ENCODE measurements around the gene AFF2. TPM values are rescaled to one million over a fixed set of nuclear protein-coding genes. Genes with fewer than 3 reads are reported as not detected.

The AFF2 gene
- polyA plus RNA-seq, 1 of the 3 experiments (the other 2 are of a cell fraction), result not detected

DNA sequence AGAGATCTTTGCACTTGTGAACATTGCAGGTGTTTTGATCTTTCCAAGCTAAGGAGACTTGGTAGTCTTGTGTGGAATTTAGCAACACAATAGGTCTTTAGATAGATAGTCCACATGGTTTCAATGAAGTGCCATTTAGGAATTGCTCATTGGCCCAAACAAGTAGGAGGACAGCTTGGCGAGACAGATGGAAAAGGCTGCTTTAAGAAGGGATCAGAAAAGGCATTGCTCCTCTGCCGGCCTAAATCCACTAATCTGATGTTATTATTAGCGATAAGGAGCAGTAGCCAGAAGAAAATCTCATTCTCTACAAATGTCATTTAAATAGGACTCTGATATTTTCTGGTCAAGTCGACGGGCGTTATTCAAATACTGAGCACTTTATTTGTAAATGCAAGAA, 99.7 kb downstream of the AFF2 start:
- Histone ChIP-seq H3K36me3 (replicated peaks in 1 of 2; ENCODE audit: control insufficient read depth in 1 of 2, insufficient read depth in 2 of 2, low read length in 1 of 2) (no peaks in the 10 kb centered on the region), H3K9ac (no peak overlapping the region), H3K4me1 (ENCODE audit: control insufficient read depth in 1 of 2, insufficient read depth in 2 of 2, low read depth in 1 of 2, low read length in 1 of 2) (no peaks in the 10 kb centered on the region), H3K9me3 (no peaks in the 10 kb centered on the region), H3K79me2 (ENCODE audit: insufficient read depth) (no peaks in the 10 kb centered on the region), H3K27me3 (ENCODE audit: insufficient read depth) (no peaks in the 10 kb centered on the region), H2AFZ (ENCODE audit: low read depth) (no peak overlapping the region), H3K4me2 (no peak overlapping the region), H4K20me1 (ENCODE audit: insufficient read depth) (no peaks in the 10 kb centered on the region), H3K4me3 (ENCODE audit: low read depth in 2 of 2, low read length in 1 of 2) (no peak overlapping the region), H3K9me2 (no peaks in the 10 kb centered on the region), H3K27ac (ENCODE audit: low read depth in 2 of 2, low read length in 1 of 2) (no peak overlapping the region), H3F3A (replicated peaks; ENCODE audit: insufficient read depth) (no peaks in the 10 kb centered on the region)
- ChIA-PET POLR2A (no interaction called here), CTCF (no interaction called here)
- TF ChIP-seq EZH2phosphoT487 (IDR thresholded peaks at IDR 0.05; ENCODE audit: borderline replicate concordance, low read depth), result no peak
- no peak for TF ChIP-seq GATA2 (CRISPR knock-in tag; IDR thresholded peaks at IDR 0.05)
- TF ChIP-seq GABPA (IDR thresholded peaks at IDR 0.05; ENCODE audit: low read depth), result no peak
- TF ChIP-seq RCOR1 (IDR thresholded peaks at IDR 0.05; ENCODE audit: low read length), result no peak
- TF ChIP-seq POLR2AphosphoS5 (IDR thresholded peaks at IDR 0.05; ENCODE audit: low read depth, low read length), result no peak
- TF ChIP-seq PBX3 (IDR thresholded peaks at IDR 0.05), result no peak
- TF ChIP-seq RXRA (IDR thresholded peaks at IDR 0.05; ENCODE audit: borderline replicate concordance, low read depth), result no peak
- under 1% methylated on average over 6 of the region's 6 CpGs for WGBS (ENCODE audit: low lambda C conversion rate)
- no peak for DNase-seq

DNA sequence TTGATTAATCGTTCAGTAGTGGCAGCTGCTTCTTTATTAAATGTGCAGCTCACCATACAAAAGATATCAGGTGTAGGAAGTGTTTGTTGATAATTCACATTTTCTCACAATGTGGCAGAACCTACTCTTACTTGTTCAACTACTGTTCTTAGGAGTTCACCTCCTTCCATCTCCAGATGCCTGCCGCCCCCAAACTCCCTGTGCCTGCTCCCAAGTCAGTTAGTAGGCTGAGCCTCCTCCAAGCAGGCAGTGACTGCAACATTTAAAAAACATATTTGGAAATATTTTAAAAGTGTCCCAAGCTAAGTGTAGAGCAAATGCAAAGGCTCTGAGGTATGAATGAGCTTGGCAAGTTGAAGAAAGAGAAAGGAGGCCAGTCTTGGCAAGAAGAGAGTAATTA, 100.2 kb downstream of the AFF2 start:
- DNase-seq, result no peak
- Histone ChIP-seq H3K4me3 (ENCODE audit: low read depth in 2 of 2, low read length in 1 of 2) (no peak overlapping the region), H3K4me2 (no peak overlapping the region), H2AFZ (ENCODE audit: low read depth) (no peak overlapping the region), H3K4me1 (ENCODE audit: control insufficient read depth in 1 of 2, insufficient read depth in 2 of 2, low read depth in 1 of 2, low read length in 1 of 2) (no peaks in the 10 kb centered on the region), H3K9me3 (no peaks in the 10 kb centered on the region), H3K27me3 (ENCODE audit: insufficient read depth) (no peaks in the 10 kb centered on the region), H3K36me3 (replicated peaks in 1 of 2; ENCODE audit: control insufficient read depth in 1 of 2, insufficient read depth in 2 of 2, low read length in 1 of 2) (no peaks in the 10 kb centered on the region), H3K9ac (no peak overlapping the region), H3K9me2 (no peaks in the 10 kb centered on the region), H4K20me1 (ENCODE audit: insufficient read depth) (no peaks in the 10 kb centered on the region), H3K27ac (ENCODE audit: low read depth in 2 of 2, low read length in 1 of 2) (no peak overlapping the region), H3K79me2 (ENCODE audit: insufficient read depth) (no peaks in the 10 kb centered on the region), H3F3A (replicated peaks; ENCODE audit: insufficient read depth) (no peaks in the 10 kb centered on the region)
- 0% methylated on average over 2 of the region's 2 CpGs for WGBS (ENCODE audit: low lambda C conversion rate)
- ChIA-PET POLR2A (no interaction called here), CTCF (no interaction called here)
- TF ChIP-seq YY1 (IDR thresholded peaks at IDR 0.05; ENCODE audit: low read depth), result no peak
- no peak for TF ChIP-seq RFX5 (IDR thresholded peaks at IDR 0.05; ENCODE audit: low read length)

GRCh38 chrX:148601034-148601433, 100.6 kb downstream of the AFF2 start:
- H3K9ac ChIP-seq, result no peak overlapping the region
- H3K27me3 ChIP-seq (ENCODE audit: insufficient read depth), result no peaks in the 10 kb centered on the region
- CTCF ChIA-PET, result no interaction called here
- no peaks in the 10 kb centered on the region for H3K36me3 ChIP-seq (replicated peaks in 1 of 2; ENCODE audit: control insufficient read depth in 1 of 2, insufficient read depth in 2 of 2, low read length in 1 of 2)
- no peak for DNase-seq
- no peaks in the 10 kb centered on the region for H3K9me3 ChIP-seq
- no peak overlapping the region for H3K4me3 ChIP-seq (ENCODE audit: low read depth in 2 of 2, low read length in 1 of 2)
- H2AFZ ChIP-seq (ENCODE audit: low read depth), result no peak overlapping the region
- H3K4me1 ChIP-seq (ENCODE audit: control insufficient read depth in 1 of 2, insufficient read depth in 2 of 2, low read depth in 1 of 2, low read length in 1 of 2), result no peaks in the 10 kb centered on the region
- no peak overlapping the region for H3K27ac ChIP-seq (ENCODE audit: low read depth in 2 of 2, low read length in 1 of 2)
- POLR2A ChIA-PET, result no interaction called here
- H3K79me2 ChIP-seq (ENCODE audit: insufficient read depth), result no peaks in the 10 kb centered on the region
- no peaks in the 10 kb centered on the region for H3K9me2 ChIP-seq
- no peaks in the 10 kb centered on the region for H3F3A ChIP-seq (replicated peaks; ENCODE audit: insufficient read depth)
- H3K4me2 ChIP-seq, result no peak overlapping the region
- WGBS (ENCODE audit: low lambda C conversion rate), result under 1% methylated on average over 4 of the region's 4 CpGs
- H4K20me1 ChIP-seq (ENCODE audit: insufficient read depth), result no peaks in the 10 kb centered on the region
- TF ChIP-seq TEAD4 (IDR thresholded peaks at IDR 0.05; ENCODE audit: borderline replicate concordance, insufficient read depth), result no peak
- no peak for TF ChIP-seq NRF1 (IDR thresholded peaks at IDR 0.05; ENCODE audit: low read depth, low read length)
- no peak for TF ChIP-seq SMC3 (IDR thresholded peaks at IDR 0.05; ENCODE audit: low read depth, low read length)
- TF ChIP-seq NFIC (IDR thresholded peaks at IDR 0.05; ENCODE audit: borderline replicate concordance), result no peak
- TF ChIP-seq RXRA (IDR thresholded peaks at IDR 0.05; ENCODE audit: borderline replicate concordance, low read depth), result no peak
- no peak for TF ChIP-seq PBX3 (IDR thresholded peaks at IDR 0.05)
- no peak for TF ChIP-seq SIN3A (IDR thresholded peaks at IDR 0.05; ENCODE audit: borderline replicate concordance, low read depth, low read length)
- TF ChIP-seq YY1 (IDR thresholded peaks at IDR 0.05; ENCODE audit: low read depth), result no peak
- no peak for TF ChIP-seq ZBTB33 (IDR thresholded peaks at IDR 0.05; ENCODE audit: borderline replicate concordance, low read depth)
- no peak for TF ChIP-seq MEF2A (IDR thresholded peaks at IDR 0.05; ENCODE audit: borderline replicate concordance, low read depth)
- TF ChIP-seq, protein P1, sequence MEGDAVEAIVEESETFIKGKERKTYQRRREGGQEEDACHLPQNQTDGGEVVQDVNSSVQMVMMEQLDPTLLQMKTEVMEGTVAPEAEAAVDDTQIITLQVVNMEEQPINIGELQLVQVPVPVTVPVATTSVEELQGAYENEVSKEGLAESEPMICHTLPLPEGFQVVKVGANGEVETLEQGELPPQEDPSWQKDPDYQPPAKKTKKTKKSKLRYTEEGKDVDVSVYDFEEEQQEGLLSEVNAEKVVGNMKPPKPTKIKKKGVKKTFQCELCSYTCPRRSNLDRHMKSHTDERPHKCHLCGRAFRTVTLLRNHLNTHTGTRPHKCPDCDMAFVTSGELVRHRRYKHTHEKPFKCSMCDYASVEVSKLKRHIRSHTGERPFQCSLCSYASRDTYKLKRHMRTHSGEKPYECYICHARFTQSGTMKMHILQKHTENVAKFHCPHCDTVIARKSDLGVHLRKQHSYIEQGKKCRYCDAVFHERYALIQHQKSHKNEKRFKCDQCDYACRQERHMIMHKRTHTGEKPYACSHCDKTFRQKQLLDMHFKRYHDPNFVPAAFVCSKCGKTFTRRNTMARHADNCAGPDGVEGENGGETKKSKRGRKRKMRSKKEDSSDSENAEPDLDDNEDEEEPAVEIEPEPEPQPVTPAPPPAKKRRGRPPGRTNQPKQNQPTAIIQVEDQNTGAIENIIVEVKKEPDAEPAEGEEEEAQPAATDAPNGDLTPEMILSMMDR (IDR thresholded peaks at IDR 0.05), result no peak
- no peak for TF ChIP-seq TAF1 (IDR thresholded peaks at IDR 0.05; ENCODE audit: borderline replicate concordance, low read depth, low read length)

Data from SK-N-SH (cell line).